ENCODE data around the gene POU3F1.

Gene POU3F1

DNA sequence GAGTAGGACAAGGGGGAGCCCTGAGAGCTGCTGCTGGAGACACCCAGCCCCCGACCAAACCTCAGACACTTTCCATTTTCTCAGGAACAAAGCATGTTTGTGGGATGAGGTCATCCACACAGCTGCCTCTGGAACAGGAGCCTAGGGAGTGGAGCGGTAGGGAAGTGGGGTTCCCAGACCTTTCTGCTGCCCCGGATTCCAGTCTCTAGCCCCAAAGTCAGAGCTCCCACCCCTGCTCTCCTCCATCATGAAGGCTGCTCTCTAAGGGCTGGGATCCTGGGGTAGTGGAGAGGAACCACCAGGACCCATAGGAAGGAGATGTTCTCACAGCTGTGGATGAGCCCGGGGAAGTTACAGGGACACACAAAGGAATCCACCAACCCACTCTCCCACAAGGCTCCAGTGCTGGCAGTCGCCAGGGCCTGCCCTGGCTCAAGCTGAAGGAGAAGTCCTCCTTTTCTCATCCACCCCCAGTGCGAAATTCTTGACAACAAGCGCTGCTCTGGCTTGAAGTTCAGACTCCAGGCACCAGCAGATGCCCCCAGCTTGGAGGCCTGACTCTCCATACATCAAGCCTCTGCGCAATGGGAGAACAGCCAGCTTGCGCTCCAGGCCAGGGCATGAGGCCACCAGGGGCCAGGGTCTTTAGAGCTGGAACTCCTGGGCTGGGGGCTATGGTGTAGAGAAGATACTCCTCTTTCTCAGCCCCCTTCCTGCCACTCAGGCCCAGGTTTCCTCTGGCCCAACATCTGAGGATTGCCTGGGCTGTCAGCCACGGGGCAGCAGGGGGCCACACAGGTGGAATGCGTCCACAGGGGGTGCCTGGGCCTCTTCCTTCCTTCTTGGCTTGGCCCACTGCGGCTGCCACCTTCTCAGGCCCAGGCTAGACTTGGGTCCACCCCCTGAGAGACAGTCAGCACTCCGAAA lies 45.8 kb downstream of the POU3F1 start:
- H3K27ac ChIP-seq (ENCODE audit: low read depth, low read length, poor library complexity, severe bottlenecking), result no peak overlapping the region
- no peak overlapping the region for H2AFZ ChIP-seq (ENCODE audit: low read length)
- H3K9ac ChIP-seq (ENCODE audit: low read length), result no peak overlapping the region
- no peak for TF ChIP-seq EZH2 (IDR thresholded peaks at IDR 0.05; ENCODE audit: borderline replicate concordance, low read length)
- TF ChIP-seq, protein P1, sequence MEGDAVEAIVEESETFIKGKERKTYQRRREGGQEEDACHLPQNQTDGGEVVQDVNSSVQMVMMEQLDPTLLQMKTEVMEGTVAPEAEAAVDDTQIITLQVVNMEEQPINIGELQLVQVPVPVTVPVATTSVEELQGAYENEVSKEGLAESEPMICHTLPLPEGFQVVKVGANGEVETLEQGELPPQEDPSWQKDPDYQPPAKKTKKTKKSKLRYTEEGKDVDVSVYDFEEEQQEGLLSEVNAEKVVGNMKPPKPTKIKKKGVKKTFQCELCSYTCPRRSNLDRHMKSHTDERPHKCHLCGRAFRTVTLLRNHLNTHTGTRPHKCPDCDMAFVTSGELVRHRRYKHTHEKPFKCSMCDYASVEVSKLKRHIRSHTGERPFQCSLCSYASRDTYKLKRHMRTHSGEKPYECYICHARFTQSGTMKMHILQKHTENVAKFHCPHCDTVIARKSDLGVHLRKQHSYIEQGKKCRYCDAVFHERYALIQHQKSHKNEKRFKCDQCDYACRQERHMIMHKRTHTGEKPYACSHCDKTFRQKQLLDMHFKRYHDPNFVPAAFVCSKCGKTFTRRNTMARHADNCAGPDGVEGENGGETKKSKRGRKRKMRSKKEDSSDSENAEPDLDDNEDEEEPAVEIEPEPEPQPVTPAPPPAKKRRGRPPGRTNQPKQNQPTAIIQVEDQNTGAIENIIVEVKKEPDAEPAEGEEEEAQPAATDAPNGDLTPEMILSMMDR (IDR thresholded peaks at IDR 0.05; ENCODE audit: low read length), result no peak
- no peaks in the 10 kb centered on the region for H4K20me1 ChIP-seq (ENCODE audit: insufficient read depth, low read length)
- H3K36me3 ChIP-seq (ENCODE audit: insufficient read depth, low read length), result no peaks in the 10 kb centered on the region
- H3F3A ChIP-seq (ENCODE audit: insufficient read depth, low read length), result no peaks in the 10 kb centered on the region
- peaks cover 11% of the 10 kb centered on the region for H3K4me1 ChIP-seq (ENCODE audit: insufficient read depth, low read length, severe bottlenecking)
- no peak overlapping the region for H3K4me3 ChIP-seq (ENCODE audit: low read depth, low read length, poor library complexity, severe bottlenecking)
- H3K9me2 ChIP-seq (ENCODE audit: low read depth, low read length), result no peaks in the 10 kb centered on the region
- H3K27me3 ChIP-seq (ENCODE audit: insufficient read depth, low read length), result no peaks in the 10 kb centered on the region
- H3K79me2 ChIP-seq (ENCODE audit: insufficient read depth, low read length), result no peaks in the 10 kb centered on the region
- H3K4me2 ChIP-seq (ENCODE audit: low read length), result no peak overlapping the region
- H3K9me3 ChIP-seq (ENCODE audit: low read length), result no peaks in the 10 kb centered on the region

DNA sequence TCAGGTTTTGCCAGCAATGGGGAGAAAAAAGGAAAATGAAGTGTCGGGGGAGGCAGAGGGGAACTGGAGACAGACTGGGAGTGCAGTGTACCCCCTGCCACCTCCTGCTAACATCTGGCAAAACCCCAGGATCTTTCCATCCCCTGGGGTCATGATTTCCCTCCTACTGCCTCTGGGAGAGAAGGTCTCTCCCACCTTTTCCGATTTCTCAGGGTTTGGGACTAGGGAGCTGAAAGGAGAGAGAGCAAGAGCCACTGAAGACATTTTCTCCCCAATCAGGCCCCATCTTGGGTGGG lies 46.4 kb downstream of the POU3F1 start:
- Histone ChIP-seq H3F3A (ENCODE audit: insufficient read depth, low read length) (no peaks in the 10 kb centered on the region), H3K4me1 (ENCODE audit: insufficient read depth, low read length, severe bottlenecking) (peaks cover 17% of the 10 kb centered on the region), H3K4me2 (ENCODE audit: low read length) (no peak overlapping the region), H3K9ac (ENCODE audit: low read length) (no peak overlapping the region), H2AFZ (ENCODE audit: low read length) (no peak overlapping the region), H3K27me3 (ENCODE audit: insufficient read depth, low read length) (no peaks in the 10 kb centered on the region), H3K9me3 (ENCODE audit: low read length) (no peaks in the 10 kb centered on the region), H3K9me2 (ENCODE audit: low read depth, low read length) (no peaks in the 10 kb centered on the region), H3K79me2 (ENCODE audit: insufficient read depth, low read length) (no peaks in the 10 kb centered on the region), H3K36me3 (ENCODE audit: insufficient read depth, low read length) (no peaks in the 10 kb centered on the region), H4K20me1 (ENCODE audit: insufficient read depth, low read length) (no peaks in the 10 kb centered on the region), H3K4me3 (ENCODE audit: low read depth, low read length, poor library complexity, severe bottlenecking) (no peak overlapping the region), H3K27ac (ENCODE audit: low read depth, low read length, poor library complexity, severe bottlenecking) (no peak overlapping the region)
- TF ChIP-seq, protein P1 (IDR thresholded peaks at IDR 0.05; ENCODE audit: low read length), result no peak
- no peak for TF ChIP-seq EZH2 (IDR thresholded peaks at IDR 0.05; ENCODE audit: borderline replicate concordance, low read length)

DNA sequence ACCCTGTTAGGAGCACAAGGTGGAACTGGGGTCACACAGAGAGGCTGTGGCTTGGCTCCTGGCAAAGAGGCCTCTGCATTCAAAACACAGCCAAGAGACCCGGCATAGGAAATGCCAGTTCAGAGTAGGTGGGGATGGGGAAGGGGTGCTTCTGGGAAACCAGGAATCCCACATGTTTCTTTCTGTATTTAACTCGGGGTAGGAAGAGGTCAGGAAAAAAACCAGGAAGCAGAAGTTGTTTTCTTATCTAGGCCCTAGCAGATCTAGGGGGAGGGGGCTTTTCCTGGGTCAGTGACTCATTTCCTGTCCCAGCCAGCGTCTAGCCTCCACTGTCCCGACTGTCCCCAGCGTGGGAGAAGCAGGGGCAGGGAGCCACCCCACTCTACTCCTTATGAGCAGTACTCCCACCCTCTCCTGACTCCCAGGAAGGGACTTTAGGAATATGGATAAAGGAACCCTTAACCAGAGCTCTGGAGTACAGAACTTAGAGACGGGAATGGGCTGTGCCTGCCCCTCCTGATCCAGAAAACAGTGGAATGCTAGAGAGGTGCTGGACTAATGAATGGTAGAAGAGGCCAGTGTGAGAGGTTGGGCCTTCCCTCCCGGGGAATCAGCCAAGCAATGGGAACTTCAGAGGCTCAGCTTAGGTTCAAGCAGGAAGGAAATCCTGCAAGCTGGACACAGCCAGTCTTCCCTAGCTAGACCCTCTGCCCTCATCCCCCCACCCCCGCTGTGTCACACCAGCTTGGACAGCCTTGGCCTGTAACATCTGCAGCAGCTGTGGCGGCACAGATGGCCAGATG lies 47.0 kb downstream of the POU3F1 start:
- H2AFZ ChIP-seq (ENCODE audit: low read length), result no peak overlapping the region
- H3K4me3 ChIP-seq (ENCODE audit: low read depth, low read length, poor library complexity, severe bottlenecking), result no peak overlapping the region

More for the DNA sequence above, 47.0 kb downstream of the POU3F1 start:
- H3K36me3 ChIP-seq (ENCODE audit: insufficient read depth, low read length), result no peaks in the 10 kb centered on the region
- H3K79me2 ChIP-seq (ENCODE audit: insufficient read depth, low read length), result no peaks in the 10 kb centered on the region
- H4K20me1 ChIP-seq (ENCODE audit: insufficient read depth, low read length), result no peaks in the 10 kb centered on the region
- no peaks in the 10 kb centered on the region for H3K9me3 ChIP-seq (ENCODE audit: low read length)
- H3K4me2 ChIP-seq (ENCODE audit: low read length), result no peak overlapping the region
- H3K27ac ChIP-seq (ENCODE audit: low read depth, low read length, poor library complexity, severe bottlenecking), result no peak overlapping the region
- no peak for TF ChIP-seq EZH2 (IDR thresholded peaks at IDR 0.05; ENCODE audit: borderline replicate concordance, low read length)
- TF ChIP-seq, protein P1 (IDR thresholded peaks at IDR 0.05; ENCODE audit: low read length), result no peak
- H3K4me1 ChIP-seq (ENCODE audit: insufficient read depth, low read length, severe bottlenecking), result peaks cover 20% of the 10 kb centered on the region
- no peaks in the 10 kb centered on the region for H3K9me2 ChIP-seq (ENCODE audit: low read depth, low read length)
- no peaks in the 10 kb centered on the region for H3K27me3 ChIP-seq (ENCODE audit: insufficient read depth, low read length)
- no peaks in the 10 kb centered on the region for H3F3A ChIP-seq (ENCODE audit: insufficient read depth, low read length)
- no peak overlapping the region for H3K9ac ChIP-seq (ENCODE audit: low read length)
